Stromal cell of bone marrow (primary cell): ENCODE results near the gene AHCYL2.
A peak's percentile ranks its signal among the peaks of the same experiment; 100 is the strongest.
"Not testable (repeated sequence)": the region's sequence is repeated elsewhere in the genome, so short reads cannot be mapped to it uniquely, and the experiment has no call there.

Experiments used
- DNase-seq: peaks from one replicate; pipeline ENCODE4 v3.0.0-alpha.2; 2012; ENCODE audit warnings: low read depth

Gene AHCYL2

DNA sequence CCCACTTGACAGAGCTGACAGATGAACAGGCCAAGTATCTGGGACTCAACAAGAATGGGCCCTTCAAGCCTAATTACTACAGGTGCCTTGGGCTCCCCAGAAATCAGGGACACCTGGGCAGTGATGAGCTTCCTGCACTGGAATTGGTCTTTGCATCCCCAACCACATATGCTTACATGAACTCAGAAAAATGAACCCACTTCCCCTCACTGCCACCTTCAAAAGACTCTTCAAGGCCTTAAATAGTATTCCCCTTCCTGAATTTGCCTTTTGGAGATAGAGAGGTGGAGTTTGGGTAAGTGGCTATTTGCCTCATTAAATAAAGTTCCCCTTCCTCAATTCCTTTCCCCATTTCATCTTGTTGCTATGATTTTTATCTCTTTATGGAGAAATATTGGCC lies 201.7 kb downstream of the AHCYL2 start:
- no peak for DNase-seq

DNA sequence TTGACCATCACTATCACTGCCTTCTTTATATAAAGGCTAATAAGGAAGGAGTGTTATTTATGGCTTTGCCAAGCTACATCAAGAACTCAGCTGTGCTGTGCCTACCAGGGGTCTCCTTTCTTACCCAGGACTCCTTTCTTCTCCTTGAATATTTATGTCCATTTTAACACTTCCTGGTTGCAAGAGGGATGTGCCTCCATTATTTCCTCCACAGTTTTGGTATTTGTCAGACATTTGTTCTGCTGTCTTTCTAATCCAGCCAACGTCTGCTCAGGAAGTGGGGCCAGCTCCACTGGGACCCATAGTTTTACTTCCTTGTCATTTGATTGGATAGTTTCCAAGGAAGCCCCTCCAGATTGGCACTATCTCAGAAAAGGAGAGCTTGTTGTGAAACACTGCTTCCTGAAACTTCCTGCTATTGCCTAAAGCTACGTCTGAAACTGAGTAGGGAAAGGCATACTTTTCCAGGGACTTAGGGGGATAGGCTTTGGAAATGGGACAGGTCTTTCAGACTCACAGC lies 202.8 kb downstream of the AHCYL2 start:
- no peak for DNase-seq

- DNase-seq, result no peak
These were observed 207.2 kb downstream of the AHCYL2 start for GRCh38 chr7:129431911-129432643.

DNA sequence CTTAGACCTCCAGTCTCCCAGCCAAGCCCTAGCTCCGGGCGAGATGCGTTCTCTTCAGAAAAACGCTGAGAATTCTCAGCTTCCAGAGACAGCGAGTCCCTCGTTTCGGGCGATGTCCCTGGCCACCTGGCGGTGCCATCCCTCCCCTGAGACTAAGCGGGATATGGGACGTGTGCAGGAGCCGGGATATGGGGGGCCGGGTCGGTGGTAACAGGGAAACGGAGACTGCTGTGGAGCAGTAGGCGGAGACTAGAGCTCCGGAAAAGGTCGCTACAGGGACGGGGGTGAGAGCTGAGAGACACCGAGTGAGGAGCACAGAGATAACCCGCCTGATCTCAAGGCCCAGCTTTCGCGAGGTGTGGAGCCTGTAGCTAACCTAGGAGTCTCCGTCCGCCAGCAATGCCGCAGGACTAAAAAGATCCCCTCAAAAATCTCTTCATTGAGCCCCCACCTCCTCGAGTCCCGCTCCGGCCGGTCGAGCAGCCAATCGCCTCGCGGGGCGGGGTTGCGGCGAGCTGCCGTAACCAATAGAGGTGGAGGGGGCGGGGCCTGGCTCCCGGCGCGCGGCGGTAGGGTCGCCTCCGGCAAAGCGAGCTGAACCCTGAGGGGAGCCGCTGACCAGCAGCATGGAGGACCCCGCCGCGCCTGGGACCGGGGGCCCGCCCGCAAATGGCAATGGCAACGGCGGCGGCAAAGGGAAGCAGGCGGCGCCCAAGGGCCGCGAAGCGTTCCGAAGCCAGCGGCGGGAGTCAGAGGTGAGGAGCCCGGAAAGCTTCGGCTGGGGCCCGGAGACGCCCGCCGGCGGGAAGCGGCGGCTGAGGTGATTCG lies 209.2 kb downstream of the AHCYL2 start, which contains the start of gene STRIP2:
TSS of gene STRIP2 (plus strand) at position 586 of the 828 bp plus-strand sequence. CDS start at position 627, 41 bp downstream.
- DNase-seq, result peak; percentile 71

DNA sequence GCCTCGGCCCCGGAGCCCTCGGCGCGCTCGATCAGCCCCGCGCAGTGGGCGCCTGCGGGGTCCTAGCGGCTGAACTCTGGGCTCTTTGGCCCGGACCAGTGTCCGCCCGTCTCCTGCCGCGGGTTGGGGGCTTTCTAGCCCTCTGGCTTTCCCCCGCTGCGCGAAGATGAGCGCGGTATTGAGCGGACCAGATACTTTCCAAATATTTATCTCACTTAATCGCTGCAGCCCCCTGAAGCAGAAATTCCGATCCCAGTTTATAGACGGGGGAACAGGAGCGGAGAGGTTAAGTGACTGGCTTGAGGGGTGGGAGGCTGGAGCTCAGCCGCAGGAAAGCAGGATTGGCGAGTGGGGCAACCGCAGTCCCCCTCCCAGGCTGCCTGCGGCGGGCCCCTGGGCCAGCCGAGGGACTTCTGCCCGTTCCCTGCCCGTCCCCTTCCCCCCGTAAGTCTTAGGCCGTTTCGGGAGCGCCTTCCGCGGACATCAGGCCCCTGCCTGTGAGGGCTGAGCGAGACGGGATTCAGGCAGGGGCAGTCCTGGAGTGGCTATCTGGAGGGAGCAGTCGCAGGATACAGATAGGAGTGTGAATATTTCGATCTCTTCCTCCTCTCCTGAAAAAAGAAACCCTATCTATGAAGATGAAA lies 210.0 kb downstream of the AHCYL2 start:
- no peak for DNase-seq

- DNase-seq, result no peak
These were observed 210.6 kb downstream of the AHCYL2 start for GRCh38 chr7:129435414-129435829.

DNA sequence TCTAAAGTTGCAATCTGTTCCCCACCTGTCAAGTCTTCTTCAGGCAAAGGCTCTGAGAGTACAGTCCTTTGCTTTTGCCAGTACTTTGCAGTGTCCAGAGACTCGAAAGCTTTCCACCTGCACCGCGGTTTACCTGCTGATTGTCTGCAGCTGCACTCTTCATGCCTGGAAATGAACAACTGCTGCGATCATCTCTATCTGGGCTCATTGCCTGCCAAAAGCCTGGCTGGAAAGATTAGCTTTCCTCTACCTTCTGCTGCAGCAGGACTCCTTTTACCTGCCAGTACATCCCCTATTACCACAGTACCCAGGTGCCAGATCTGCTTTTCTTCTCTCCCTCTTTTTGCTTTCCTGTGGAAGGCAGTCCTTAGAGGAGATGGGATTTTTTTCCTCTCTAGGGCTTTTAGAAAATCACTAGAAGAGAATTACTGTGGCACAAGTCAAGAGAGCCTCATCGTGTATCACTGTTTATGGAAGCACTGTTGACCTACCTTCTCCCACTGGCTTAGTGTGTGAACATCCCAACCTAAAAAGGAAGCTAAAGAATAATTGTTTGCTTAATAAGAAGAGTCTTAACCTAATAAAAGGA lies 211.6 kb downstream of the AHCYL2 start:
- DNase-seq, result no peak

DNA sequence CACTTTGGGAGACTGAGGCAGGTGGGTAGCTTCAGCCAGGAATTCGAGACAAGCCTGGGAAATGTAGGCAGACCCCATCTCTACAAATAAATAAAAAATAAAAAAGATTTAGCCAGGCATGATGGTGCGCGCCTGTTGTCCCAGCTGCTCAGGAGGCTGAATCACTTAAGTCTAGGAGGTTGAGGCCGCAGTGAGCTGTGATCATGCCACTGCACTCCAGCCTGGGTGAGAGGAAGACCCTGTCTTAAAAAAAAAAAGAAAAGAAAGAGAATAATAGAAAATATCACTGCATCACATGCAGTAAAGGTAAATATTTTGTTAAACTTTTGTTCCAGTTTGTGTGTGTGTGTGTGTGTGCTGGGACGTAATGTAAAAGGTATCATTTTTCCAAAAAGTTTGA lies 212.4 kb downstream of the AHCYL2 start:
- no peak for DNase-seq

GRCh38 chr7:129438281-129438838 lies 213.5 kb downstream of the AHCYL2 start:
- no peak for DNase-seq

DNA sequence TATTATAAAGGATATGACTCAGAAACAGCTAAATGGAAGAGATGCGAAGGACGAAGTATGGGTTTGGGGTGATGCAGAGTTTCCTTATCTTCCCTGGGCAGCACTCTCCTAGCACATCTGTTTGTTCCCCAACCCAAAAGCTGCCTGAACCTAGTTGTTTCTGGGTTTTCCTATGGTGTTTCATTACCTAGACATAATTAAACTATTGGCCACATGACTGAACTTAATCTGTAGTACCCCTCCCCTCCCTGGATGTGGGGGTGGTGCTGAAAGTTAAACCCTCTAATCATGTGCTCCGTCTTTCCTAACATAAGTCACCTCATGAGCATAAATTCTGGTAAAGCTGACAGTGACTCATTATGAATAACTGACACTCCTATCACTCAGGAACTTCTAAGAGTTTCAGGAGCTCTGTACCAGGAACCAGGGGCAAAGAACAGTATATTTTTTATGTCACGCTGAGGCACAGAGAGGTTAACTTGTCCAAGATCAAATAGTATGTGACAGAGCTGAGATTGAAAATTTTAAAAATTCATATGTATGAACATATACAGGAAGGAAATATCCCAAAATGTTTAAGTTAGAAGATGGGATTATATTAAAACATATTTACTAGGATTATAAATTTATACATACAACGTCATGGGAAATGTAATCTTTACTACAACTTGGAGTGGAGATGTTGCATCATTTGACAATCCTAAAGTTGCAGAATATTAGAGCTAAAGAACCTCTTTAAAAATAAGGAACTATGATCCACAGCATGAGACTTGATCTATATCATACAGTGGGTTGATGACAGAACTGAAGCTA lies 214.2 kb downstream of the AHCYL2 start:
- DNase-seq, result peak; percentile 60

DNA sequence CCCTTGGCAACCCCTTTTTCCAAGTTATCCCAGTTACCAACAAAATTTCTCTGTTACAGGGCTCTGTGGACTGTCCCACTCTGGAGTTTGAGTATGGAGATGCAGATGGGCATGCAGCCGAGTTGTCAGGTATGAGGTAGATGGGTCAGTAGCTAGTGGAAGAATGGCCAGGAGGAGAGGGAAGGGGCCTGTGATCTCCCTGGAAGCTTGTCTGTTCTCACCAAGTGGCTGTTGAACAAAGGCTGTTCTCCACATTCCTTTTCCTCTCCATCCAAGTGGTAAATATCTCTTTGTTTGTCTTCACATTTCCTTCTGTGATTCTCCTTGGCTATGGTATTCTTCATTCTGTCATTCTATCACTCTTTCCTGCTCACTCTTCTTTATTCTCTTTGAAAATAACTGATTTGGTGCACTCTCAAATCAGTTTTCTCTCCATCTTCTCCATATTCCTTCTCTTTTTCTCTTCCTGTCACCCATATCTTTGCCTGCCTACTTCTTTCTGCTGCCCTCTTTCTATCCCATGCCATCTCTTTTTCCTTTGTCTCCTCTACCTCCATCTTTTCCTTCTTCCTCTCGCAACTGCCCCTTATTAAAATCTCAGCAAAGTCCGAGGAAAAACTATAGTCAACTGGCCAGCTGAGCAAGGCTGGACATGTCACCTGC lies 215.3 kb downstream of the AHCYL2 start:
- DNase-seq, result no peak

DNA sequence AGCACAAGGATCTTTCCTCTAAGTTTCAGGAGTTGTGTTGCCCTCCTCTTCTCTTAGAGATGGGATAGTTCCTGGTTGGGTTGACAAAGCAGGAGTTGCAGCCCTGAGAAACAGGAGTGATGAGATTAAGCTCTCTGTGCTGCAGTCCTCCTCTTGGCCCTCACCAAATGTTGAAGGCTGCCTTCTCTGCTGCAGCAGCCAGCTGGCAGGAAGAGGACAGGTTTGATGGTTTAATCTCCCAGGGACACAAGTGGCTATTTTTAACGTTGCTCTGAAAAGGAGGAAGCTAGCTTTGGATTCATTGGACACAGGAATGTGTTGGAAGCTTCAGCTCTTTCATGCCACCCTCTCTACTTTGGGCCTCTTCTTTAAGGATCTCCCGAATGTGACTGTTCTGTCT lies 218.8 kb downstream of the AHCYL2 start:
- DNase-seq, result no peak

GRCh38 chr7:129444776-129445175 lies 219.9 kb downstream of the AHCYL2 start:
- not testable (repeated sequence) for DNase-seq

GRCh38 chr7:129446925-129447324 lies 222.1 kb downstream of the AHCYL2 start:
- not testable (repeated sequence) for DNase-seq

DNA sequence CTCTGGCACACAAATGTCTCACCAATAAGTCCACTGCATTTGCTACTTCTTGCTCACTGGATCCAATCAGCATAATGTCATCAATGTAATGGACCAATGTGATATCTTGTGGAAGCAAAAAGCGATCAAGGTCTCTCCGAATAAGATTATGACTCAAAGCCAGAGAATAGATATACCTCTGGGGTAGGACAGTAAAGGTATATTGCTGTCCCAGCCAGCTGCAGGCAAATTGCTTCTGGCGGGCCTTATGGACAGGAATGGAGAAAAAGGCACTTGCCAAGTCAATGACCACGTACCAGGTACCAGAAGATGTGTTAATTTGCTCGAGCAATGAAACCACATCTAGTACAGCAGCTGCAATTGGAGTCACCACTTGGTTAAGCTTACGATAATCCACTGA lies 222.6 kb downstream of the AHCYL2 start:
- not testable (repeated sequence) for DNase-seq

DNA sequence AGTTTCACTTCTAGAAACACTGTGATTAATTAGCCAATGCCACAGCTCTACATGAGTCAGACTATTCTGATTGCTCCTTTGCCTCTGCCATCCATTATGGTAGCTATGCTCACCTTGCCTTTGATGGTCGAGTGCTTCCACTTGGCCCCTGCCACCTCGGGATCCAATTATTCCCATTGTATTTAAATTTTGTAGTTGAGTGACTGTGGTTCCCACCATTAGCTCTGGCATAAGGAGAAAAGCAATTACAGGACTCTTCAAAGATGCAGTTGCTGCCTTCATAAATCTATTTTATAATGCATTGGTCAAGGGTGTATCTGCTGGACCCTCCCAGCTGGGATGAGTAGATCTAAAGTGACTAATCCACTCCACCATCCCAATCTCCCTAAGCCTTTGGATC lies 223.8 kb downstream of the AHCYL2 start:
- DNase-seq, result not testable (repeated sequence)

GRCh38 chr7:129450295-129450694 lies 225.5 kb downstream of the AHCYL2 start:
- no peak for DNase-seq

GRCh38 chr7:129452589-129453231 lies 227.9 kb downstream of the AHCYL2 start:
- no peak for DNase-seq

DNA sequence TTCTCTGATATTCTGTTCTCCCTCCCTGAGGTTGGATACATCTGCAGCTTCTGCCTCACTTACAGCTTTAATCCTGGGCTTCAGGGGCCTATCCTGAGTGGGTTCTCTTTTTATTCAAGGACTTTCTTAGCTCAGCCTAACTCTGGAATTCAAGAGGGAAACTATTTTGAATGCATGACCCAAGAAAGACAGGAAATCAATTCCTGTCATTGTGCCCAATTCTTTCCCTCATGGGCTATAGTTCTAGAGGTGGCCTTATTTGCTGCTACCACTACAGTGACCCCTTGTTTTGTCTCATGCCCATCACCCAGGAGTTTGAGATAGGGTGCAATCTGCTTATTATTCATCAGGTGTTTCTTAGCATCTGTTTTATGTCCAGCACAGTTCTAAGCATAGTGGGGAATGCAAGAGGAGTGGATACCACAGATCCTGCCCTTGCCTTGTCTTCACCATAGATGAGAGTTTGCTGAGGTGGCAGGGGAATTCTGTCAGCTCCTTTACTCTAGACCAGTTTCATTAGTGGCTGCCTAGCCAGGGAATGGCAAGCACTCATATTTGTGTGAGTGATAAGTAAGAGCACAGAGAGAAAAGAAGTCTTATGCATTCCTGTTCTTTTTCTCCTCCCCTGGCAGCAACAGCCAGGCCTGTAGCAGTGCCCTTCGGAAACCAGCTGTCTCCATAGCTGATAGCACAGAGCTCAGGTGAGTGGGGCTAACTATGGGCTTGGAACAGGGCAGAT lies 228.8 kb downstream of the AHCYL2 start:
- no peak for DNase-seq
